ENCODE data around the gene SLC37A1. TPM values are rescaled to one million over a fixed set of nuclear protein-coding genes. Genes with fewer than 3 reads are reported as not detected.
A peak's percentile ranks its signal among the peaks of the same experiment; 100 is the strongest.

SLC37A1 gene
- total RNA-seq, 1 donor from 2014 or later = 24.8 TPM

- Mint-ChIP-seq H3K36me3 (no peaks in the 10 kb centered on the region), H3K27ac (peak within 1 kb of the TSS; percentile 95), H3K4me3 (peak within 1 kb of the TSS; percentile 89), H3K27me3 (no peaks in the 10 kb centered on the region), H3K4me1 (ENCODE audit: unreplicated experiment) (peaks cover 11% of the 10 kb centered on the region), H3K9me3 (no peaks in the 10 kb centered on the region)
- TF ChIP-seq CTCF (conservative IDR thresholded peaks at IDR 0.05) = no peak
- DNase-seq (ENCODE audit: extremely low spot score, unreplicated experiment) = peak; percentile 99
These were observed 17.4 kb upstream of the SLC37A1 start, which contains the start of gene RSPH1 for GRCh38 chr21:42496120-42496838. RSPH1 (minus strand) TSS chr21:42496224; CDS start chr21:42496186, 38 bp downstream.

GRCh38 chr21:42496839-42497202 is 16.8 kb upstream of the SLC37A1 start:
- Mint-ChIP-seq H3K27me3 (no peaks in the 10 kb centered on the region), H3K36me3 (no peaks in the 10 kb centered on the region), H3K27ac (peak overlapping the region; percentile 95), H3K4me1 (ENCODE audit: unreplicated experiment) (peaks cover 11% of the 10 kb centered on the region), H3K4me3 (peak overlapping the region; percentile 89), H3K9me3 (no peaks in the 10 kb centered on the region)
- TF ChIP-seq CTCF (conservative IDR thresholded peaks at IDR 0.05) = no peak
- no peak for DNase-seq (ENCODE audit: extremely low spot score, unreplicated experiment)

- peak; percentile 3 for DNase-seq (ENCODE audit: extremely low spot score, unreplicated experiment)
- Mint-ChIP-seq H3K4me3 (no peak overlapping the region), H3K4me1 (ENCODE audit: unreplicated experiment) (peaks cover 11% of the 10 kb centered on the region), H3K27me3 (no peaks in the 10 kb centered on the region), H3K27ac (no peak overlapping the region), H3K36me3 (no peaks in the 10 kb centered on the region), H3K9me3 (no peaks in the 10 kb centered on the region)
- no peak for TF ChIP-seq CTCF (conservative IDR thresholded peaks at IDR 0.05)
These were observed 15.6 kb upstream of the SLC37A1 start for GRCh38 chr21:42498012-42498411.

- H3K4me3 Mint-ChIP-seq = no peak overlapping the region
- H3K27me3 Mint-ChIP-seq = no peaks in the 10 kb centered on the region
- DNase-seq (ENCODE audit: extremely low spot score, unreplicated experiment) = peak; percentile 57
- TF ChIP-seq CTCF (conservative IDR thresholded peaks at IDR 0.05) = no peak
- peaks cover 11% of the 10 kb centered on the region for H3K4me1 Mint-ChIP-seq (ENCODE audit: unreplicated experiment)
- no peaks in the 10 kb centered on the region for H3K9me3 Mint-ChIP-seq
- H3K36me3 Mint-ChIP-seq = no peaks in the 10 kb centered on the region
- no peak overlapping the region for H3K27ac Mint-ChIP-seq
These were observed 14.1 kb upstream of the SLC37A1 start for GRCh38 chr21:42499444-42500112.

GRCh38 chr21:42500225-42500624 is 13.4 kb upstream of the SLC37A1 start:
- Mint-ChIP-seq H3K4me1 (ENCODE audit: unreplicated experiment) (peaks cover 11% of the 10 kb centered on the region), H3K9me3 (no peaks in the 10 kb centered on the region), H3K4me3 (no peak overlapping the region), H3K27ac (peak overlapping the region; percentile 71), H3K36me3 (no peaks in the 10 kb centered on the region), H3K27me3 (no peaks in the 10 kb centered on the region)
- DNase-seq (ENCODE audit: extremely low spot score, unreplicated experiment) = no peak
- TF ChIP-seq CTCF (conservative IDR thresholded peaks at IDR 0.05) = no peak

Data from type B pancreatic cell (in vitro differentiated cells).